ENCODE measurements around the gene CADPS2.

CADPS2 gene

GRCh38 chr7:122311734-122312450 is 574.4 kb downstream of the CADPS2 start:
- no peak for DNase-seq (ENCODE audit: low read depth in 2 of 2)

- DNase-seq (ENCODE audit: low read depth in 2 of 2): no peak
Measured at GRCh38 chr7:122311050-122311700, 575.1 kb downstream of the CADPS2 start.

GRCh38 chr7:122310119-122311021 is 575.9 kb downstream of the CADPS2 start:
- no peak for DNase-seq (ENCODE audit: low read depth in 2 of 2)

GRCh38 chr7:122309421-122309820 is 576.8 kb downstream of the CADPS2 start:
- DNase-seq (ENCODE audit: low read depth in 2 of 2): no peak

GRCh38 chr7:122307228-122307621 is 579.0 kb downstream of the CADPS2 start:
- no peak for DNase-seq (ENCODE audit: low read depth in 2 of 2)

GRCh38 chr7:122306320-122307227 is 579.7 kb downstream of the CADPS2 start:
- DNase-seq (ENCODE audit: low read depth in 2 of 2): no peak

GRCh38 chr7:122305475-122306319 is 580.6 kb downstream of the CADPS2 start:
- no peak for DNase-seq (ENCODE audit: low read depth in 2 of 2)

- no peak for DNase-seq (ENCODE audit: low read depth in 2 of 2)
Measured at GRCh38 chr7:122304996-122305421, 581.3 kb downstream of the CADPS2 start.

GRCh38 chr7:122304319-122304975 is 581.8 kb downstream of the CADPS2 start, which contains the start of gene FEZF1:
FEZF1 (minus strand) TSS chr7:122304750; CDS start chr7:122304437, 313 bp downstream.
- no peak for DNase-seq (ENCODE audit: low read depth in 2 of 2)

- DNase-seq (ENCODE audit: low read depth in 2 of 2): no peak
Measured at GRCh38 chr7:122303531-122304318, 582.5 kb downstream of the CADPS2 start.

- no peak for DNase-seq (ENCODE audit: low read depth in 2 of 2)
Measured at GRCh38 chr7:122302761-122303530, 583.3 kb downstream of the CADPS2 start.

GRCh38 chr7:122301858-122302760 is 584.2 kb downstream of the CADPS2 start:
- no peak for DNase-seq (ENCODE audit: low read depth in 2 of 2)

GRCh38 chr7:122300956-122301833 is 585.1 kb downstream of the CADPS2 start:
- no peak for DNase-seq (ENCODE audit: low read depth in 2 of 2)

- no peak for DNase-seq (ENCODE audit: low read depth in 2 of 2)
Measured at GRCh38 chr7:122300211-122300932, 585.9 kb downstream of the CADPS2 start.

- no peak for DNase-seq (ENCODE audit: low read depth in 2 of 2)
Measured at GRCh38 chr7:122299624-122300210, 586.5 kb downstream of the CADPS2 start.

Data from stimulated activated CD8-positive, alpha-beta memory T cell treated with anti-CD3 and anti-CD28 coated beads, Interleukin-2, amount 100 ng/mL, for 48 hours (primary cell).